DND-41 (cell line): ENCODE measurements around the gene GARNL3.

Experiments used
- ATAC-seq: fragments of 200-7000 bp; cut with Tn5 transposase; 3 replicates; pipeline ENCODE4 v1.9.1; 2021; ENCODE audit warnings: low read depth; ENCODE audit not compliant: insufficient read depth
- DNase-seq: peaks from one replicate; pipeline ENCODE4 v3.0.0-alpha.2; 2020
- H2AFZ ChIP-seq: 2 replicates; pipeline ENCODE4 v1.6.0; 2012; ENCODE audit warnings: low read depth, low read length
- H3K27ac ChIP-seq: 2 replicates; pipeline ENCODE4 v1.5.1; 2012; ENCODE audit warnings: low read length, inconsistent platforms
- H3K27me3 ChIP-seq: fragments of 200-600 bp; sonication (generic); 2 replicates; pipeline ENCODE4 v1.6.0; 2012; ENCODE audit warnings: low read length, mild to moderate bottlenecking, inconsistent platforms; ENCODE audit not compliant: insufficient read depth, poor library complexity
- H3K36me3 ChIP-seq: 2 replicates; pipeline ENCODE4 v1.5.1; 2012; ENCODE audit warnings: low read length, inconsistent platforms; ENCODE audit not compliant: insufficient read depth
- H3K4me1 ChIP-seq: 2 replicates; pipeline ENCODE4 v1.5.1; 2012; ENCODE audit warnings: mild to moderate bottlenecking, low read length; ENCODE audit not compliant: insufficient read depth
- H3K4me2 ChIP-seq: 2 replicates; pipeline ENCODE4 v1.6.0; 2012; ENCODE audit warnings: mild to moderate bottlenecking, moderate library complexity, low read length, inconsistent platforms; ENCODE audit not compliant: insufficient read depth
- H3K4me3 ChIP-seq, 2 experiments: fragments of 200-600 bp in 1 of 2; shearing (Covaris generic) in 1 of 2; 2 replicates each; pipeline ENCODE4 v1.5.1; 2012 to 2016; ENCODE audit warnings: inconsistent platforms in 2 of 2, low read length in 2 of 2, mild to moderate bottlenecking in 2 of 2, low read depth in 1 of 2, moderate library complexity in 1 of 2
- H3K79me2 ChIP-seq: 2 replicates; pipeline ENCODE4 v1.6.0; 2012; ENCODE audit warnings: low read length, inconsistent platforms; ENCODE audit not compliant: insufficient read depth
- H3K9ac ChIP-seq: 2 replicates; pipeline ENCODE4 v1.6.0; 2012; ENCODE audit warnings: low read depth, mild to moderate bottlenecking, inconsistent platforms, low read length, moderate library complexity
- H3K9me3 ChIP-seq: 2 replicates; pipeline ENCODE4 v1.5.1; 2012; ENCODE audit warnings: low read length, moderate library complexity, mild to moderate bottlenecking, inconsistent platforms; ENCODE audit not compliant: insufficient read depth, severe bottlenecking
- H4K20me1 ChIP-seq: 2 replicates; pipeline ENCODE4 v1.6.0; 2012; ENCODE audit warnings: low read length; ENCODE audit not compliant: insufficient read depth
- EZH2 ChIP-seq: IDR thresholded peaks from 3 replicates; pipeline ENCODE4 v1.6.1; 2012; ENCODE audit warnings: borderline replicate concordance, low read depth, mild to moderate bottlenecking, moderate library complexity, low read length, inconsistent platforms; ENCODE audit not compliant: severe bottlenecking
- TF ChIP-seq, protein P1 (sequence below): IDR thresholded peaks from 2 replicates; pipeline ENCODE4 v1.5.1; 2012; ENCODE audit warnings: borderline replicate concordance, low read length, moderate library complexity, mild to moderate bottlenecking; ENCODE audit not compliant: poor library complexity, severe bottlenecking; ENCODE audit errors: extremely low read depth

The GARNL3 gene

GRCh38 chr9:127333221-127334064 lies 68.9 kb downstream of the GARNL3 start:
- Histone ChIP-seq H3K9ac (no peak overlapping the region), H3K27me3 (peaks cover 25% of the 10 kb centered on the region), H3K4me3 (no peak overlapping the region), H3K27ac (no peak overlapping the region), H3K9me3 (no peaks in the 10 kb centered on the region), H3K36me3 (no peaks in the 10 kb centered on the region), H3K4me2 (no peak overlapping the region), H2AFZ (no peak overlapping the region), H4K20me1 (no peaks in the 10 kb centered on the region), H3K79me2 (no peaks in the 10 kb centered on the region), H3K4me1 (no peaks in the 10 kb centered on the region)
- DNase-seq (no peak), ATAC-seq (no peak)
- TF ChIP-seq, protein P1, sequence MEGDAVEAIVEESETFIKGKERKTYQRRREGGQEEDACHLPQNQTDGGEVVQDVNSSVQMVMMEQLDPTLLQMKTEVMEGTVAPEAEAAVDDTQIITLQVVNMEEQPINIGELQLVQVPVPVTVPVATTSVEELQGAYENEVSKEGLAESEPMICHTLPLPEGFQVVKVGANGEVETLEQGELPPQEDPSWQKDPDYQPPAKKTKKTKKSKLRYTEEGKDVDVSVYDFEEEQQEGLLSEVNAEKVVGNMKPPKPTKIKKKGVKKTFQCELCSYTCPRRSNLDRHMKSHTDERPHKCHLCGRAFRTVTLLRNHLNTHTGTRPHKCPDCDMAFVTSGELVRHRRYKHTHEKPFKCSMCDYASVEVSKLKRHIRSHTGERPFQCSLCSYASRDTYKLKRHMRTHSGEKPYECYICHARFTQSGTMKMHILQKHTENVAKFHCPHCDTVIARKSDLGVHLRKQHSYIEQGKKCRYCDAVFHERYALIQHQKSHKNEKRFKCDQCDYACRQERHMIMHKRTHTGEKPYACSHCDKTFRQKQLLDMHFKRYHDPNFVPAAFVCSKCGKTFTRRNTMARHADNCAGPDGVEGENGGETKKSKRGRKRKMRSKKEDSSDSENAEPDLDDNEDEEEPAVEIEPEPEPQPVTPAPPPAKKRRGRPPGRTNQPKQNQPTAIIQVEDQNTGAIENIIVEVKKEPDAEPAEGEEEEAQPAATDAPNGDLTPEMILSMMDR: no peak
- no peak for TF ChIP-seq EZH2

- TF ChIP-seq, protein P1: no peak
- no peak for TF ChIP-seq EZH2
- Histone ChIP-seq H3K79me2 (no peaks in the 10 kb centered on the region), H3K4me1 (no peaks in the 10 kb centered on the region), H3K4me2 (no peak overlapping the region), H3K9ac (no peak overlapping the region), H3K36me3 (no peaks in the 10 kb centered on the region), H3K9me3 (no peaks in the 10 kb centered on the region), H2AFZ (no peak overlapping the region), H3K27ac (no peak overlapping the region), H3K4me3 (no peak overlapping the region), H3K27me3 (peaks cover 21% of the 10 kb centered on the region), H4K20me1 (no peaks in the 10 kb centered on the region)
- DNase-seq (no peak), ATAC-seq (no peak)
Measured at GRCh38 chr9:127334725-127335124, 70.2 kb downstream of the GARNL3 start.

- Histone ChIP-seq H3K36me3 (no peaks in the 10 kb centered on the region), H3K9me3 (no peaks in the 10 kb centered on the region), H3K27me3 (peaks cover 24% of the 10 kb centered on the region), H3K4me3 (no peak overlapping the region), H2AFZ (no peak overlapping the region), H3K4me2 (no peak overlapping the region), H3K79me2 (no peaks in the 10 kb centered on the region), H3K27ac (no peak overlapping the region), H4K20me1 (peaks cover 9% of the 10 kb centered on the region; the same call in 1 of the 2 replicates), H3K9ac (no peak overlapping the region), H3K4me1 (no peaks in the 10 kb centered on the region)
- no peak for TF ChIP-seq EZH2
- TF ChIP-seq, protein P1: no peak
- no peak for DNase-seq
- ATAC-seq: no peak
Measured at GRCh38 chr9:127336086-127336485, 71.5 kb downstream of the GARNL3 start.
